Measurements from ENCODE around the gene DPF3. TPM values are rescaled to one million over a fixed set of nuclear protein-coding genes. Genes with fewer than 3 reads are reported as not detected.

The DPF3 gene
- total and polyA plus RNA-seq, 9 of the 15 experiments (the other 6 are each of a cell fraction or from before 2014, with no cell fraction given), result 0.21 to 4.9 (median 1.2) TPM

DNA sequence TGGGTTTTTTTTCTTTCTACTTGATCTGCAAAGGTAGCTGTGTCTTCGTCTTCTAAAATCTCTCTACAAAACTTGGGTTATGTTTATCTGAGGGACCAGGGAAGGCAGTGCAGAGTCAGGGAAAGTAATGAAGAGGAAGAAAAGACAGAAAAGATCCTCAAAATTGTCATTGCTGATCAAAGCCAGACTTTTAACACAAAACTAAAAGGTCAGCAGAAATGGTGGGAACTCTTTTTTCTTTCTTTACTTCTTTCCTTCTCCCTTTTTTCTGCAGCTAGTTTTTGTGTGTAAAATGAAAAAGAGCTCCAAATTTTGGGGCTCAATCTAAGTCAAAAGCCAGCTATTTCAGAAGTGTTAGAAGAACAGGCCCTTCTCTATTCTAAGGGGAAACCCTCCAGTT lies 11.9 kb downstream of the DPF3 start (continued):
- TF ChIP-seq, protein P1, sequence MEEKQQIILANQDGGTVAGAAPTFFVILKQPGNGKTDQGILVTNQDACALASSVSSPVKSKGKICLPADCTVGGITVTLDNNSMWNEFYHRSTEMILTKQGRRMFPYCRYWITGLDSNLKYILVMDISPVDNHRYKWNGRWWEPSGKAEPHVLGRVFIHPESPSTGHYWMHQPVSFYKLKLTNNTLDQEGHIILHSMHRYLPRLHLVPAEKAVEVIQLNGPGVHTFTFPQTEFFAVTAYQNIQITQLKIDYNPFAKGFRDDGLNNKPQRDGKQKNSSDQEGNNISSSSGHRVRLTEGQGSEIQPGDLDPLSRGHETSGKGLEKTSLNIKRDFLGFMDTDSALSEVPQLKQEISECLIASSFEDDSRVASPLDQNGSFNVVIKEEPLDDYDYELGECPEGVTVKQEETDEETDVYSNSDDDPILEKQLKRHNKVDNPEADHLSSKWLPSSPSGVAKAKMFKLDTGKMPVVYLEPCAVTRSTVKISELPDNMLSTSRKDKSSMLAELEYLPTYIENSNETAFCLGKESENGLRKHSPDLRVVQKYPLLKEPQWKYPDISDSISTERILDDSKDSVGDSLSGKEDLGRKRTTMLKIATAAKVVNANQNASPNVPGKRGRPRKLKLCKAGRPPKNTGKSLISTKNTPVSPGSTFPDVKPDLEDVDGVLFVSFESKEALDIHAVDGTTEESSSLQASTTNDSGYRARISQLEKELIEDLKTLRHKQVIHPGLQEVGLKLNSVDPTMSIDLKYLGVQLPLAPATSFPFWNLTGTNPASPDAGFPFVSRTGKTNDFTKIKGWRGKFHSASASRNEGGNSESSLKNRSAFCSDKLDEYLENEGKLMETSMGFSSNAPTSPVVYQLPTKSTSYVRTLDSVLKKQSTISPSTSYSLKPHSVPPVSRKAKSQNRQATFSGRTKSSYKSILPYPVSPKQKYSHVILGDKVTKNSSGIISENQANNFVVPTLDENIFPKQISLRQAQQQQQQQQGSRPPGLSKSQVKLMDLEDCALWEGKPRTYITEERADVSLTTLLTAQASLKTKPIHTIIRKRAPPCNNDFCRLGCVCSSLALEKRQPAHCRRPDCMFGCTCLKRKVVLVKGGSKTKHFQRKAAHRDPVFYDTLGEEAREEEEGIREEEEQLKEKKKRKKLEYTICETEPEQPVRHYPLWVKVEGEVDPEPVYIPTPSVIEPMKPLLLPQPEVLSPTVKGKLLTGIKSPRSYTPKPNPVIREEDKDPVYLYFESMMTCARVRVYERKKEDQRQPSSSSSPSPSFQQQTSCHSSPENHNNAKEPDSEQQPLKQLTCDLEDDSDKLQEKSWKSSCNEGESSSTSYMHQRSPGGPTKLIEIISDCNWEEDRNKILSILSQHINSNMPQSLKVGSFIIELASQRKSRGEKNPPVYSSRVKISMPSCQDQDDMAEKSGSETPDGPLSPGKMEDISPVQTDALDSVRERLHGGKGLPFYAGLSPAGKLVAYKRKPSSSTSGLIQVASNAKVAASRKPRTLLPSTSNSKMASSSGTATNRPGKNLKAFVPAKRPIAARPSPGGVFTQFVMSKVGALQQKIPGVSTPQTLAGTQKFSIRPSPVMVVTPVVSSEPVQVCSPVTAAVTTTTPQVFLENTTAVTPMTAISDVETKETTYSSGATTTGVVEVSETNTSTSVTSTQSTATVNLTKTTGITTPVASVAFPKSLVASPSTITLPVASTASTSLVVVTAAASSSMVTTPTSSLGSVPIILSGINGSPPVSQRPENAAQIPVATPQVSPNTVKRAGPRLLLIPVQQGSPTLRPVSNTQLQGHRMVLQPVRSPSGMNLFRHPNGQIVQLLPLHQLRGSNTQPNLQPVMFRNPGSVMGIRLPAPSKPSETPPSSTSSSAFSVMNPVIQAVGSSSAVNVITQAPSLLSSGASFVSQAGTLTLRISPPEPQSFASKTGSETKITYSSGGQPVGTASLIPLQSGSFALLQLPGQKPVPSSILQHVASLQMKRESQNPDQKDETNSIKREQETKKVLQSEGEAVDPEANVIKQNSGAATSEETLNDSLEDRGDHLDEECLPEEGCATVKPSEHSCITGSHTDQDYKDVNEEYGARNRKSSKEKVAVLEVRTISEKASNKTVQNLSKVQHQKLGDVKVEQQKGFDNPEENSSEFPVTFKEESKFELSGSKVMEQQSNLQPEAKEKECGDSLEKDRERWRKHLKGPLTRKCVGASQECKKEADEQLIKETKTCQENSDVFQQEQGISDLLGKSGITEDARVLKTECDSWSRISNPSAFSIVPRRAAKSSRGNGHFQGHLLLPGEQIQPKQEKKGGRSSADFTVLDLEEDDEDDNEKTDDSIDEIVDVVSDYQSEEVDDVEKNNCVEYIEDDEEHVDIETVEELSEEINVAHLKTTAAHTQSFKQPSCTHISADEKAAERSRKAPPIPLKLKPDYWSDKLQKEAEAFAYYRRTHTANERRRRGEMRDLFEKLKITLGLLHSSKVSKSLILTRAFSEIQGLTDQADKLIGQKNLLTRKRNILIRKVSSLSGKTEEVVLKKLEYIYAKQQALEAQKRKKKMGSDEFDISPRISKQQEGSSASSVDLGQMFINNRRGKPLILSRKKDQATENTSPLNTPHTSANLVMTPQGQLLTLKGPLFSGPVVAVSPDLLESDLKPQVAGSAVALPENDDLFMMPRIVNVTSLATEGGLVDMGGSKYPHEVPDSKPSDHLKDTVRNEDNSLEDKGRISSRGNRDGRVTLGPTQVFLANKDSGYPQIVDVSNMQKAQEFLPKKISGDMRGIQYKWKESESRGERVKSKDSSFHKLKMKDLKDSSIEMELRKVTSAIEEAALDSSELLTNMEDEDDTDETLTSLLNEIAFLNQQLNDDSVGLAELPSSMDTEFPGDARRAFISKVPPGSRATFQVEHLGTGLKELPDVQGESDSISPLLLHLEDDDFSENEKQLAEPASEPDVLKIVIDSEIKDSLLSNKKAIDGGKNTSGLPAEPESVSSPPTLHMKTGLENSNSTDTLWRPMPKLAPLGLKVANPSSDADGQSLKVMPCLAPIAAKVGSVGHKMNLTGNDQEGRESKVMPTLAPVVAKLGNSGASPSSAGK (IDR thresholded peaks at IDR 0.05), result no peak
- TF ChIP-seq MYBL2 (IDR thresholded peaks at IDR 0.05; ENCODE audit: low read depth), result no peak
- no peak for TF ChIP-seq MYBL2 (CRISPR knock-in tag; IDR thresholded peaks at IDR 0.05; ENCODE audit: borderline replicate concordance)

Data from K562 (cell line).